HEK293 (cell line): ENCODE measurements around the gene HOXA3.

Source experiments
- EGR2 ChIP-seq: fragments of 450-650 bp; formaldehyde crosslinking; IDR thresholded peaks from 2 replicates; pipeline ENCODE4 v1.5.1; 2016; ENCODE audit warnings: low read depth, missing biosample characterization, missing genetic modification characterization
- FEZF1 ChIP-seq: fragments of 450-650 bp; formaldehyde crosslinking; IDR thresholded peaks from 2 replicates; pipeline ENCODE4 v1.5.1; 2016; ENCODE audit warnings: missing biosample characterization, missing genetic modification characterization
- HIC1 ChIP-seq: fragments of 450-650 bp; formaldehyde crosslinking; IDR thresholded peaks from 2 replicates; pipeline ENCODE4 v1.5.1; 2016; ENCODE audit warnings: missing biosample characterization, missing genetic modification characterization
- HOXA7 ChIP-seq: sonication (generic); formaldehyde crosslinking; IDR thresholded peaks from 2 replicates; pipeline ENCODE4 v1.8.1; 2022; ENCODE audit warnings: missing genetic modification reagents, borderline replicate concordance
- MEIS1 ChIP-seq: sonication (generic); formaldehyde crosslinking; IDR thresholded peaks from 2 replicates; pipeline ENCODE4 v1.8.1; 2022; ENCODE audit warnings: missing genetic modification reagents, mild to moderate bottlenecking, borderline replicate concordance
- OSR2 ChIP-seq: fragments of 450-650 bp; formaldehyde crosslinking; IDR thresholded peaks from 2 replicates; pipeline ENCODE4 v1.5.1; 2016; ENCODE audit warnings: missing biosample characterization, missing genetic modification characterization
- PRDM1 ChIP-seq: fragments of 450-650 bp; formaldehyde crosslinking; IDR thresholded peaks from 2 replicates; pipeline ENCODE4; 2016; ENCODE audit warnings: missing biosample characterization, missing genetic modification characterization
- SCRT2 ChIP-seq: fragments of 450-650 bp; formaldehyde crosslinking; IDR thresholded peaks from 2 replicates; pipeline ENCODE4 v1.5.1; 2016; ENCODE audit warnings: missing biosample characterization, missing genetic modification characterization
- TCF7L2 ChIP-seq: IDR thresholded peaks from 2 replicates; pipeline ENCODE4 v1.6.1; 2011; ENCODE audit warnings: low read depth, mild to moderate bottlenecking, inconsistent platforms, low read length, moderate library complexity, borderline replicate concordance
- WT1 ChIP-seq: fragments of 450-650 bp; formaldehyde crosslinking; IDR thresholded peaks from 2 replicates; pipeline ENCODE4 v1.5.1; 2016; ENCODE audit warnings: missing biosample characterization, missing genetic modification characterization
- ZBTB20 ChIP-seq: fragments of 450-650 bp; formaldehyde crosslinking; IDR thresholded peaks from 2 replicates; pipeline ENCODE4 v1.5.1; 2016; ENCODE audit warnings: missing biosample characterization, missing genetic modification characterization
- ZBTB44 ChIP-seq: fragments of 450-650 bp; IDR thresholded peaks from 2 replicates; pipeline ENCODE4 v1.5.1; 2018; ENCODE audit warnings: missing biosample characterization, mild to moderate bottlenecking, missing genetic modification characterization
- ZBTB48 ChIP-seq: fragments of 450-650 bp; formaldehyde crosslinking; IDR thresholded peaks from 2 replicates; pipeline ENCODE4 v1.5.1; 2016; ENCODE audit warnings: missing biosample characterization, missing genetic modification characterization
- ZBTB8A ChIP-seq: fragments of 450-650 bp; formaldehyde crosslinking; IDR thresholded peaks from 2 replicates; pipeline ENCODE4 v1.5.1; 2016; ENCODE audit warnings: missing biosample characterization, missing genetic modification characterization
- ZFP69B ChIP-seq: fragments of 450-650 bp; formaldehyde crosslinking; IDR thresholded peaks from 2 replicates; pipeline ENCODE4 v1.5.1; 2016; ENCODE audit warnings: missing biosample characterization, missing genetic modification characterization
- ZNF114 ChIP-seq: fragments of 450-650 bp; formaldehyde crosslinking; IDR thresholded peaks from 2 replicates; pipeline ENCODE4 v1.5.0; 2017; ENCODE audit warnings: missing biosample characterization, missing genetic modification characterization
- ZNF138 ChIP-seq: fragments of 450-650 bp; formaldehyde crosslinking; IDR thresholded peaks from 2 replicates; pipeline ENCODE4 v1.5.1; 2016; ENCODE audit warnings: missing biosample characterization, missing genetic modification characterization, borderline replicate concordance
- ZNF146 ChIP-seq: fragments of 450-650 bp; formaldehyde crosslinking; IDR thresholded peaks from 2 replicates; pipeline ENCODE4 v1.5.1; 2016; ENCODE audit warnings: missing biosample characterization, missing genetic modification characterization
- ZNF16 ChIP-seq: fragments of 450-650 bp; formaldehyde crosslinking; IDR thresholded peaks from 2 replicates; pipeline ENCODE4 v1.5.1; 2016; ENCODE audit warnings: low read depth, missing biosample characterization, missing genetic modification characterization
- ZNF184 ChIP-seq: fragments of 450-650 bp; IDR thresholded peaks from 2 replicates; pipeline ENCODE4 v1.5.1; 2018; ENCODE audit warnings: missing biosample characterization, mild to moderate bottlenecking, missing genetic modification characterization
- ZNF202 ChIP-seq: fragments of 450-650 bp; formaldehyde crosslinking; IDR thresholded peaks from 2 replicates; pipeline ENCODE4 v1.5.1; 2016; ENCODE audit warnings: missing biosample characterization, missing genetic modification characterization, borderline replicate concordance
- ZNF266 ChIP-seq: fragments of 450-650 bp; formaldehyde crosslinking; IDR thresholded peaks from 2 replicates; pipeline ENCODE4 v1.5.1; 2016; ENCODE audit warnings: missing biosample characterization, missing genetic modification characterization, low read depth
- ZNF280D ChIP-seq: fragments of 450-650 bp; formaldehyde crosslinking; IDR thresholded peaks from 2 replicates; pipeline ENCODE4 v1.5.1; 2016; ENCODE audit warnings: missing biosample characterization, missing genetic modification characterization
- ZNF302 ChIP-seq: fragments of 450-650 bp; formaldehyde crosslinking; IDR thresholded peaks from 2 replicates; pipeline ENCODE4 v1.5.1; 2016; ENCODE audit warnings: missing biosample characterization, missing genetic modification characterization, low read depth
- ZNF37A ChIP-seq: fragments of 450-650 bp; IDR thresholded peaks from 2 replicates; pipeline ENCODE4 v1.5.1; 2018; ENCODE audit warnings: missing biosample characterization, missing genetic modification characterization
- ZNF530 ChIP-seq: fragments of 450-650 bp; formaldehyde crosslinking; IDR thresholded peaks from 2 replicates; pipeline ENCODE4 v1.5.1; 2016; ENCODE audit warnings: low read depth, missing biosample characterization, missing genetic modification characterization
- ZNF571 ChIP-seq: fragments of 450-650 bp; formaldehyde crosslinking; IDR thresholded peaks from 2 replicates; pipeline ENCODE4 v1.5.0; 2017; ENCODE audit warnings: missing biosample characterization, missing genetic modification characterization
- ZNF580 ChIP-seq: fragments of 450-650 bp; formaldehyde crosslinking; IDR thresholded peaks from 2 replicates; pipeline ENCODE4 v1.5.1; 2016; ENCODE audit warnings: missing biosample characterization, missing genetic modification characterization
- ZNF623 ChIP-seq: fragments of 450-650 bp; formaldehyde crosslinking; IDR thresholded peaks from 2 replicates; pipeline ENCODE4 v1.5.1; 2016; ENCODE audit warnings: missing biosample characterization, missing genetic modification characterization
- ZNF660 ChIP-seq: fragments of 450-650 bp; IDR thresholded peaks from 2 replicates; pipeline ENCODE4 v1.5.1; 2018; ENCODE audit warnings: missing biosample characterization, mild to moderate bottlenecking, missing genetic modification characterization
- ZNF670 ChIP-seq: fragments of 450-650 bp; formaldehyde crosslinking; IDR thresholded peaks from 2 replicates; pipeline ENCODE4 v1.5.1; 2016; ENCODE audit warnings: missing biosample characterization, missing genetic modification characterization, low read depth
- TF ChIP-seq, protein P1 (sequence below): fragments of 450-650 bp; formaldehyde crosslinking; IDR thresholded peaks from 2 replicates; pipeline ENCODE4 v1.5.1; 2017; ENCODE audit warnings: missing biosample characterization, missing genetic modification characterization
- TF ChIP-seq, protein P2 (sequence below): fragments of 450-650 bp; formaldehyde crosslinking; IDR thresholded peaks from 2 replicates; pipeline ENCODE4 v1.5.1; 2017; ENCODE audit warnings: missing biosample characterization, missing genetic modification characterization

HOXA3 gene

DNA sequence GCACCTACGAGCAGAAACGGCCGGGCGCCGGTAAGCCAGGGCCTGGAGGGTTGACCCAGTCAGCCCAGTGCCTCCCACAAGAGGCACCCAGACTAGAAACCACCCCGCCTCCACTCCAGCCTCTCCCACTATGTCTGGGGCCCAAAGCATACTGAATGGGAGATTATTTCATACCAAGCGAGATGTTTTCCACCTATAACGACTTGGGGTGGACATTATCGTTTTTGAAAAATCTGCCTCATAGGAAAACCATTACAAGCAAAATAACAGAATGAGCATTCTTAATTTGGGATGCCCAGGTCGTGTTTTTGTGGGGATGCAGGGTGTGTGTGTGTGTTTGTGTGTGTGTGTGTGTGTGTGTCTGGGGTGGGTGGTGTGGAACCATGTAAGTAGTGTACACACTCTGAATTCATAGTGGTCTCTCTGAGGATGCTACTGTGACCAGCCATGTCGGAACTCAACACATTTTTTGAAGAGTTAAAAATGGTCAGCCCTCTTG is 6.4 kb downstream of the HOXA3 start (continued):
- TF ChIP-seq ZBTB44 (tag by site-specific recombination) (no peak), HOXA7 (CRISPR knock-in tag) (no peak), ZNF16 (tag by site-specific recombination) (no peak), ZNF114 (tag by site-specific recombination) (no peak), ZNF184 (tag by site-specific recombination) (no peak), ZBTB48 (no peak), TCF7L2 (no peak), ZNF660 (tag by site-specific recombination) (no peak), SCRT2 (tag by site-specific recombination) (no peak), ZNF138 (tag by site-specific recombination) (no peak), ZNF37A (tag by site-specific recombination) (no peak), ZFP69B (tag by site-specific recombination) (peak; percentile 32; the same call in 1 of the 2 replicates), ZNF302 (tag by site-specific recombination) (no peak), ZBTB8A (tag by site-specific recombination) (0 out of 2 replicates have a peak, but pooled peaks have one; percentile 33), WT1 (tag by site-specific recombination) (no peak), EGR2 (tag by site-specific recombination) (peak; percentile 54; the same call in 1 of the 2 replicates), ZNF266 (tag by site-specific recombination) (no peak), ZNF571 (no peak), ZNF530 (tag by site-specific recombination) (no peak), ZNF202 (tag by site-specific recombination) (no peak), PRDM1 (tag by site-specific recombination) (no peak), FEZF1 (tag by site-specific recombination) (no peak), ZNF580 (no peak), MEIS1 (no peak), ZBTB20 (no peak), HIC1 (tag by site-specific recombination) (no peak), ZNF623 (tag by site-specific recombination) (no peak), ZNF670 (tag by site-specific recombination) (no peak), OSR2 (tag by site-specific recombination) (peak; percentile 22; the same call in 1 of the 2 replicates), ZNF146 (no peak), ZNF280D (tag by site-specific recombination) (no peak)
- TF ChIP-seq, protein P1, sequence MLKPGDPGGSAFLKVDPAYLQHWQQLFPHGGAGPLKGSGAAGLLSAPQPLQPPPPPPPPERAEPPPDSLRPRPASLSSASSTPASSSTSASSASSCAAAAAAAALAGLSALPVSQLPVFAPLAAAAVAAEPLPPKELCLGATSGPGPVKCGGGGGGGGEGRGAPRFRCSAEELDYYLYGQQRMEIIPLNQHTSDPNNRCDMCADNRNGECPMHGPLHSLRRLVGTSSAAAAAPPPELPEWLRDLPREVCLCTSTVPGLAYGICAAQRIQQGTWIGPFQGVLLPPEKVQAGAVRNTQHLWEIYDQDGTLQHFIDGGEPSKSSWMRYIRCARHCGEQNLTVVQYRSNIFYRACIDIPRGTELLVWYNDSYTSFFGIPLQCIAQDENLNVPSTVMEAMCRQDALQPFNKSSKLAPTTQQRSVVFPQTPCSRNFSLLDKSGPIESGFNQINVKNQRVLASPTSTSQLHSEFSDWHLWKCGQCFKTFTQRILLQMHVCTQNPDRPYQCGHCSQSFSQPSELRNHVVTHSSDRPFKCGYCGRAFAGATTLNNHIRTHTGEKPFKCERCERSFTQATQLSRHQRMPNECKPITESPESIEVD (tag by site-specific recombination): 0 out of 2 replicates have a peak, but pooled peaks have one; percentile 12
- TF ChIP-seq, protein P2, sequence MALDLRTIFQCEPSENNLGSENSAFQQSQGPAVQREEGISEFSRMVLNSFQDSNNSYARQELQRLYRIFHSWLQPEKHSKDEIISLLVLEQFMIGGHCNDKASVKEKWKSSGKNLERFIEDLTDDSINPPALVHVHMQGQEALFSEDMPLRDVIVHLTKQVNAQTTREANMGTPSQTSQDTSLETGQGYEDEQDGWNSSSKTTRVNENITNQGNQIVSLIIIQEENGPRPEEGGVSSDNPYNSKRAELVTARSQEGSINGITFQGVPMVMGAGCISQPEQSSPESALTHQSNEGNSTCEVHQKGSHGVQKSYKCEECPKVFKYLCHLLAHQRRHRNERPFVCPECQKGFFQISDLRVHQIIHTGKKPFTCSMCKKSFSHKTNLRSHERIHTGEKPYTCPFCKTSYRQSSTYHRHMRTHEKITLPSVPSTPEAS (tag by site-specific recombination): peak; percentile 89
